Central memory CD8-positive, alpha-beta T cell (primary cell): ENCODE data around the gene EEF1A2.

ENCODE experiments used
- ATAC-seq: fragments of 150-1000 bp; cut with Tn5 transposase; replicated peaks from 2 replicates; pipeline ENCODE4 v1.10.0; 2022; ENCODE audit warnings: mild to moderate bottlenecking, moderate FRiP score, moderate number of reproducible peaks; ENCODE audit not compliant: poor library complexity, severe bottlenecking; ENCODE audit errors: extremely low read depth
- DNase-seq, 2 donors: peaks; one replicate each; pipeline ENCODE4 v3.0.0; 2021; ENCODE audit warnings: low spot score in 2 of 2
- H3K27ac Mint-ChIP-seq: one replicate; pipeline ENCODE4 v1.8.0; 2022; ENCODE audit warnings: low read depth, mild to moderate bottlenecking, moderate library complexity, mixed read lengths
- H3K27me3 Mint-ChIP-seq: one replicate; pipeline ENCODE4 v1.8.0; 2022; ENCODE audit warnings: mixed read lengths
- H3K36me3 Mint-ChIP-seq: one replicate; pipeline ENCODE4 v1.8.0; 2022; ENCODE audit warnings: mild to moderate bottlenecking, moderate library complexity, mixed read lengths; ENCODE audit not compliant: insufficient read depth
- H3K4me1 Mint-ChIP-seq: one replicate; pipeline ENCODE4 v1.8.0; 2022; ENCODE audit warnings: mixed read lengths
- H3K4me3 Mint-ChIP-seq: one replicate; pipeline ENCODE4 v1.8.0; 2022; ENCODE audit warnings: mild to moderate bottlenecking, moderate library complexity, mixed read lengths
- H3K9me3 Mint-ChIP-seq: one replicate; pipeline ENCODE4 v1.8.0; 2022; ENCODE audit warnings: mixed read lengths

The EEF1A2 gene

GRCh38 chr20:63459070-63459380, 39.9 kb downstream of the EEF1A2 start:
- Mint-ChIP-seq H3K36me3 (no peaks in the 10 kb centered on the region), H3K4me3 (no peak overlapping the region), H3K27me3 (peaks cover 63% of the 10 kb centered on the region), H3K4me1 (no peaks in the 10 kb centered on the region), H3K27ac (no peak overlapping the region), H3K9me3 (no peaks in the 10 kb centered on the region)
- DNase-seq (no peak), ATAC-seq (no peak)

- DNase-seq, result no peak
- Mint-ChIP-seq H3K4me3 (no peak overlapping the region), H3K27me3 (peaks cover 60% of the 10 kb centered on the region), H3K36me3 (no peaks in the 10 kb centered on the region), H3K4me1 (no peaks in the 10 kb centered on the region), H3K27ac (no peak overlapping the region), H3K9me3 (no peaks in the 10 kb centered on the region)
- no peak for ATAC-seq
Observed at GRCh38 chr20:63458170-63459069, 40.5 kb downstream of the EEF1A2 start.

GRCh38 chr20:63457737-63458136, 41.1 kb downstream of the EEF1A2 start:
- H3K27me3 Mint-ChIP-seq, result peaks cover 53% of the 10 kb centered on the region

GRCh38 chr20:63456429-63457284, 42.2 kb downstream of the EEF1A2 start:
- DNase-seq (no peak), ATAC-seq (no peak)
- Mint-ChIP-seq H3K4me3 (no peak overlapping the region), H3K9me3 (no peaks in the 10 kb centered on the region), H3K27me3 (peaks cover 47% of the 10 kb centered on the region), H3K27ac (no peak overlapping the region), H3K4me1 (no peaks in the 10 kb centered on the region), H3K36me3 (no peaks in the 10 kb centered on the region)

More at GRCh38 chr20:63457737-63458136, 41.1 kb downstream of the EEF1A2 start:
- no peak for ATAC-seq
- Mint-ChIP-seq H3K4me1 (no peaks in the 10 kb centered on the region), H3K4me3 (no peak overlapping the region), H3K9me3 (no peaks in the 10 kb centered on the region), H3K36me3 (no peaks in the 10 kb centered on the region), H3K27ac (no peak overlapping the region)
- no peak for DNase-seq

- no peak for DNase-seq
- no peak overlapping the region for H3K4me3 Mint-ChIP-seq
- no peaks in the 10 kb centered on the region for H3K4me1 Mint-ChIP-seq
- H3K27ac Mint-ChIP-seq, result no peak overlapping the region
- H3K9me3 Mint-ChIP-seq, result no peaks in the 10 kb centered on the region
- no peaks in the 10 kb centered on the region for H3K36me3 Mint-ChIP-seq
- ATAC-seq, result no peak
- peaks cover 37% of the 10 kb centered on the region for H3K27me3 Mint-ChIP-seq
Observed at GRCh38 chr20:63455568-63455859, 43.4 kb downstream of the EEF1A2 start.

GRCh38 chr20:63454731-63455567, 43.9 kb downstream of the EEF1A2 start:
- H3K9me3 Mint-ChIP-seq, result no peaks in the 10 kb centered on the region
- H3K4me3 Mint-ChIP-seq, result no peak overlapping the region

GRCh38 chr20:63452821-63453523, 45.9 kb downstream of the EEF1A2 start:
- ATAC-seq, result no peak
- no peak overlapping the region for H3K4me3 Mint-ChIP-seq
- DNase-seq, result no peak
- H3K27me3 Mint-ChIP-seq, result peaks cover 28% of the 10 kb centered on the region
- H3K27ac Mint-ChIP-seq, result no peak overlapping the region
- H3K9me3 Mint-ChIP-seq, result no peaks in the 10 kb centered on the region
- peaks cover 2% of the 10 kb centered on the region for H3K36me3 Mint-ChIP-seq
- no peaks in the 10 kb centered on the region for H3K4me1 Mint-ChIP-seq

More at GRCh38 chr20:63454731-63455567, 43.9 kb downstream of the EEF1A2 start:
- ATAC-seq, result no peak
- peak overlapping the region; percentile 62 for H3K27ac Mint-ChIP-seq
- H3K36me3 Mint-ChIP-seq, result no peaks in the 10 kb centered on the region
- peaks cover 33% of the 10 kb centered on the region for H3K27me3 Mint-ChIP-seq
- H3K4me1 Mint-ChIP-seq, result no peaks in the 10 kb centered on the region
- no peak for DNase-seq

GRCh38 chr20:63452341-63452740, 46.5 kb downstream of the EEF1A2 start:
- H3K4me1 Mint-ChIP-seq, result no peaks in the 10 kb centered on the region
- no peaks in the 10 kb centered on the region for H3K9me3 Mint-ChIP-seq
- H3K27me3 Mint-ChIP-seq, result peaks cover 34% of the 10 kb centered on the region
- ATAC-seq (no peak), DNase-seq (no peak)
- no peak overlapping the region for H3K27ac Mint-ChIP-seq
- H3K4me3 Mint-ChIP-seq, result no peak overlapping the region
- H3K36me3 Mint-ChIP-seq, result peaks cover 2% of the 10 kb centered on the region

GRCh38 chr20:63451821-63452220, 47.1 kb downstream of the EEF1A2 start:
- Mint-ChIP-seq H3K4me3 (no peak overlapping the region), H3K9me3 (no peaks in the 10 kb centered on the region), H3K27me3 (peaks cover 39% of the 10 kb centered on the region), H3K4me1 (no peaks in the 10 kb centered on the region), H3K27ac (no peak overlapping the region), H3K36me3 (peaks cover 2% of the 10 kb centered on the region)
- ATAC-seq, result no peak
- DNase-seq, result no peak

GRCh38 chr20:63449796-63450730, 48.8 kb downstream of the EEF1A2 start:
- no peak for ATAC-seq
- H3K4me1 Mint-ChIP-seq, result no peaks in the 10 kb centered on the region
- no peak overlapping the region for H3K27ac Mint-ChIP-seq
- peaks cover 33% of the 10 kb centered on the region for H3K27me3 Mint-ChIP-seq
- H3K36me3 Mint-ChIP-seq, result peaks cover 2% of the 10 kb centered on the region
- H3K4me3 Mint-ChIP-seq, result no peak overlapping the region
- no peak for DNase-seq
- no peaks in the 10 kb centered on the region for H3K9me3 Mint-ChIP-seq

GRCh38 chr20:63449025-63449424, 49.9 kb downstream of the EEF1A2 start:
- DNase-seq, result no peak
- ATAC-seq, result no peak
- Mint-ChIP-seq H3K27me3 (peaks cover 23% of the 10 kb centered on the region), H3K27ac (no peak overlapping the region), H3K36me3 (peaks cover 2% of the 10 kb centered on the region), H3K4me3 (no peak overlapping the region), H3K4me1 (no peaks in the 10 kb centered on the region), H3K9me3 (no peaks in the 10 kb centered on the region)
